Endothelial cell of umbilical vein (primary cell): ENCODE results near the gene CCDC188. TPM values are rescaled to one million over a fixed set of nuclear protein-coding genes. Genes with fewer than 3 reads are reported as not detected.
A peak's percentile ranks its signal among the peaks of the same experiment; 100 is the strongest.

Source experiments
- BruUV-seq: library from RNA; stranded (reverse); fragments of 400-500 nt; replicated peaks from 2 replicates; lab custom pipeline; 2021; lab: Mats Ljungman, UMichigan
- CTCF ChIA-PET: fragments of 300-600, 350-600 bp; sonication (Branson Sonifier 250); formaldehyde crosslinking; loops from one replicate; lab custom pipeline; 2021; ENCODE audit warnings: antibody characterized with exemption, inconsistent platforms; lab: Charles Lee
- POLR2A ChIA-PET: fragments of 300-600, 350-600 bp; sonication (Branson Sonifier 250); formaldehyde crosslinking; loops from one replicate; lab custom pipeline; 2021; ENCODE audit warnings: antibody characterized with exemption, inconsistent platforms; lab: Charles Lee
- DNase-seq: peaks from one replicate; pipeline ENCODE4 v3.0.0-alpha.2; 2011; ENCODE audit warnings: low read depth, low spot score
- FAIRE-seq: peaks from 2 replicates; lab custom pipeline; 2011; peaks lifted over from hg19 to GRCh38; lab: Jason Lieb, UNC
- H2AFZ ChIP-seq: 2 replicates; pipeline ENCODE4 v1.6.0; 2012; ENCODE audit warnings: low read depth, low read length, control low read depth, inconsistent platforms
- H3K27ac ChIP-seq: 2 replicates; pipeline ENCODE4 v1.5.1; 2011; ENCODE audit warnings: low read depth, mild to moderate bottlenecking, control low read depth, low read length, moderate library complexity; ENCODE audit not compliant: insufficient read depth
- H3K27me3 ChIP-seq, 2 experiments: 2 replicates each; pipeline versions ENCODE4 v1.6.0 to v1.6.1; 2011; ENCODE audit warnings: low read length in 2 of 2, mixed read lengths in 1 of 2; ENCODE audit not compliant: control insufficient read depth in 2 of 2, insufficient read depth in 2 of 2
- H3K36me3 ChIP-seq, 2 experiments: 2 replicates in 1 of 2; 3 replicates in 1 of 2; pipeline ENCODE4 v1.5.1; 2011; ENCODE audit warnings: low read length in 2 of 2, mild to moderate bottlenecking in 1 of 2, moderate library complexity in 1 of 2; ENCODE audit not compliant: control insufficient read depth in 2 of 2, insufficient read depth in 2 of 2; ENCODE audit errors: extremely low read depth in 1 of 2
- H3K4me1 ChIP-seq: 3 replicates; pipeline ENCODE4 v1.5.1; 2011; ENCODE audit warnings: mild to moderate bottlenecking, low read length; ENCODE audit not compliant: control insufficient read depth, insufficient read depth; ENCODE audit errors: extremely low read depth
- H3K4me2 ChIP-seq: 2 replicates; pipeline ENCODE4 v1.6.1; 2011; ENCODE audit warnings: low read length, control low read depth, mixed read lengths; ENCODE audit not compliant: insufficient read depth
- H3K4me3 ChIP-seq, 3 experiments: fragments of 200-600 bp in 1 of 3; sonication (generic), shearing (Covaris generic) in 1 of 3; replicated peaks in 1 of 3; 2 replicates each; pipeline ENCODE4 v1.5.1; 2011 to 2016; ENCODE audit warnings: control low read depth in 3 of 3, low read length in 3 of 3, mild to moderate bottlenecking in 2 of 3, inconsistent platforms in 1 of 3, low read depth in 1 of 3, moderate library complexity in 1 of 3; ENCODE audit not compliant: insufficient read depth in 1 of 3
- H3K79me2 ChIP-seq: 2 replicates; pipeline ENCODE4 v1.6.0; 2012; ENCODE audit warnings: low read length, inconsistent platforms; ENCODE audit not compliant: control insufficient read depth, insufficient read depth
- H3K9ac ChIP-seq: replicated peaks from 2 replicates; pipeline ENCODE3; 2011; ENCODE audit warnings: low read length, control low read depth; ENCODE audit not compliant: insufficient read depth; ENCODE audit errors: extremely low read depth
- H3K9me1 ChIP-seq: replicated peaks from 3 replicates; pipeline ENCODE4 v1.6.0; 2011; ENCODE audit warnings: mild to moderate bottlenecking, low read length; ENCODE audit not compliant: control insufficient read depth, insufficient read depth; ENCODE audit errors: extremely low read depth
- H3K9me3 ChIP-seq: replicated peaks from 2 replicates; pipeline ENCODE4 v1.5.1; 2012; ENCODE audit warnings: low read length, inconsistent platforms; ENCODE audit not compliant: control insufficient read depth, insufficient read depth
- H4K20me1 ChIP-seq: replicated peaks from 2 replicates; pipeline ENCODE3; 2011; ENCODE audit warnings: mild to moderate bottlenecking, low read length; ENCODE audit not compliant: control insufficient read depth, insufficient read depth; ENCODE audit errors: extremely low read depth
- CTCF ChIP-seq, 2 donors: IDR thresholded peaks; 1 replicate in 1 of 2; 2 replicates in 1 of 2; pipeline ENCODE4 v1.5.1; 2011; ENCODE audit warnings: low read length in 2 of 2, mild to moderate bottlenecking in 2 of 2, moderate library complexity in 2 of 2, control low read depth in 1 of 2, inconsistent platforms in 1 of 2, low read depth in 1 of 2; ENCODE audit not compliant: insufficient read depth in 1 of 2; ENCODE audit errors: extremely low read depth in 1 of 2
- FOS ChIP-seq: IDR thresholded peaks from 2 replicates; pipeline ENCODE4 v1.6.1; 2011; ENCODE audit warnings: mild to moderate bottlenecking, low read length, moderate library complexity, borderline replicate concordance; ENCODE audit not compliant: insufficient read depth
- JUN ChIP-seq: IDR thresholded peaks from 2 replicates; pipeline ENCODE4 v1.6.1; 2011; ENCODE audit warnings: borderline replicate concordance, low read depth; ENCODE audit not compliant: insufficient read length, insufficient read depth
- MAX ChIP-seq: IDR thresholded peaks from 2 replicates; pipeline ENCODE4 v1.6.1; 2011; ENCODE audit not compliant: insufficient read depth, insufficient read length
- MYC ChIP-seq: IDR thresholded peaks from one replicate; pipeline ENCODE4 v1.6.1; 2011; ENCODE audit warnings: mild to moderate bottlenecking, low read depth, low read length
- POLR2A ChIP-seq: IDR thresholded peaks from 2 replicates; pipeline ENCODE4 v1.6.1; 2012; ENCODE audit warnings: low read depth, mild to moderate bottlenecking, control low read depth, low read length
- POLR2AphosphoS5 ChIP-seq: IDR thresholded peaks from 2 replicates; pipeline ENCODE4 v1.6.1; 2012; ENCODE audit warnings: low read depth, mild to moderate bottlenecking, control low read depth, low read length, moderate library complexity; ENCODE audit not compliant: insufficient read depth
- dilution Hi-C: fragments of 300-500 bp; cut with MboI; formaldehyde crosslinking; loops from one replicate; pipeline ENCODE4 v1.15.0; 2019; ENCODE audit warnings: low sequenced_read_pairs; ENCODE audit not compliant: extremely low pct_ligation_motif_present
- intact Hi-C: fragments of 100-400 bp; cut with micrococcal nuclease; formaldehyde crosslinking; loops from one replicate; pipeline ENCODE4 v1.10.0; 2022
- polyA plus RNA-seq, 4 experiments: library from polyadenylated mRNA; depleted of rRNA in 3 of 4; stranded (reverse) in 3 of 4; unstranded in 1 of 4; fragments of >200 nt; gene quantifications; 2 replicates each; pipeline versions ENCODE4 v1.2.1 to v1.2.3, GENCODE V29; 2011 to 2012; ENCODE audit warnings: missing spikeins in 1 of 4
- total RNA-seq: library from RNA; stranded (reverse); gene quantifications from 2 replicates; pipeline ENCODE4 v1.2.3, GENCODE V29; 2021

The CCDC188 gene
- total and polyA plus RNA-seq, 2 donors (not counting 3 experiments of a cell fraction or from before 2014, with no cell fraction given) = 9.4 to 9.8 TPM

- intact Hi-C loops = no loop called here
- Histone ChIP-seq H3K4me1 (no peaks in the 10 kb centered on the region), H3K9ac (no peak overlapping the region), H4K20me1 (no peaks in the 10 kb centered on the region), H3K79me2 (peaks cover 34% of the 10 kb centered on the region), H3K9me3 (no peaks in the 10 kb centered on the region), H3K27ac (no peak overlapping the region), H3K4me2 (no peak overlapping the region), H3K27me3 (no peaks in the 10 kb centered on the region), H2AFZ (no peak overlapping the region), H3K4me3 (no peak overlapping the region), H3K36me3 (peaks cover 3 to 16% of the 10 kb centered on the region in 2 experiments), H3K9me1 (no peaks in the 10 kb centered on the region)
- ChIA-PET POLR2A (no interaction called here), CTCF (no interaction called here)
- FAIRE-seq = no peak
- dilution Hi-C loops = no loop called here
- BruUV-seq = no TSS peak
- TF ChIP-seq POLR2AphosphoS5 (no peak), FOS (no peak), POLR2A (no peak)
- no peak for DNase-seq
Observed at GRCh38 chr22:20140107-20140445, 10.8 kb downstream of the CCDC188 start.

GRCh38 chr22:20139391-20140106 lies 11.3 kb downstream of the CCDC188 start:
- dilution Hi-C loops = no loop called here

More at GRCh38 chr22:20139391-20140106, 11.3 kb downstream of the CCDC188 start:
- Histone ChIP-seq H2AFZ (no peak overlapping the region), H3K36me3 (peaks cover 3 to 12% of the 10 kb centered on the region in 2 experiments), H3K4me1 (no peaks in the 10 kb centered on the region), H3K9me1 (no peaks in the 10 kb centered on the region), H4K20me1 (no peaks in the 10 kb centered on the region), H3K4me3 (no peak overlapping the region), H3K4me2 (no peak overlapping the region), H3K27ac (no peak overlapping the region), H3K27me3 (no peaks in the 10 kb centered on the region), H3K79me2 (peaks cover 38% of the 10 kb centered on the region), H3K9me3 (no peaks in the 10 kb centered on the region), H3K9ac (no peak overlapping the region)
- TF ChIP-seq JUN = no peak
- TF ChIP-seq CTCF (IDR thresholded peaks at IDR 0.05; ENCODE audit: extremely low read depth in 1 of 2, insufficient read depth in 1 of 2, low read depth in 1 of 2, low read length in 2 of 2) = no peak
- TF ChIP-seq FOS = no peak
- TF ChIP-seq MAX = no peak
- no peak for TF ChIP-seq POLR2AphosphoS5
- no peak for TF ChIP-seq MYC
- CTCF ChIA-PET = no interaction called here
- DNase-seq (no peak), FAIRE-seq (no peak)
- POLR2A ChIA-PET = no interaction called here
- intact Hi-C loops = no loop called here
- TSS peak; percentile 13 for BruUV-seq
